ENCODE measurements around the gene MDN1. TPM values are rescaled to one million over a fixed set of nuclear protein-coding genes. Genes with fewer than 3 reads are reported as not detected.

MDN1 gene
- total and polyA plus RNA-seq, 8 donors, result 24.6 to 42.2 (median 39.7) TPM

DNA sequence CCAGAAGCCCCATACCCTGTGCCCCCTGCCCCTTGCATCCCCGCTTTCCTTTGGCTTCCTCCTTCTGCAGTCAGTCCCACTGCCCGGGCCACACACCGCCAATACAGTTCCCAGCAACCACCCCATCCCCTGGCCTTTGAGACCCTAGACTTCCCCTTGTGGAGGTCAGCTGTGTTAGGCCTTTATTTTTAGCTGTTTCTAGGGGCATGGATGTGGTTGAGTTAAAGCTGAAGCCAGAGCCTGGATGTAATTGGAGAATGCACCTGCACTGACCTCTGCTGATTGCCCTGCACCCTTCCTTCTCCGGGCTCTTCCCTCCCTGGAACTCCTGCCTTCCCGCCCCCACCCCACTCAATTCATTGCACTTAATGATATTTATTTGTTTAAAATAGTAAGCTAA lies 214.9 kb downstream of the MDN1 start:
- no peak overlapping the region for H3K4me3 ChIP-seq
- intact Hi-C loops (cut with DNase I), result loop anchor here in 1 of 2 donors (10.0 kb wide), 1 partner anchor 170 kb away; the partner anchor contains the start of gene ANKRD6
- no peaks in the 10 kb centered on the region for H3K36me3 ChIP-seq
- no peaks in the 10 kb centered on the region for H3K4me1 ChIP-seq
- TF ChIP-seq, protein P1, sequence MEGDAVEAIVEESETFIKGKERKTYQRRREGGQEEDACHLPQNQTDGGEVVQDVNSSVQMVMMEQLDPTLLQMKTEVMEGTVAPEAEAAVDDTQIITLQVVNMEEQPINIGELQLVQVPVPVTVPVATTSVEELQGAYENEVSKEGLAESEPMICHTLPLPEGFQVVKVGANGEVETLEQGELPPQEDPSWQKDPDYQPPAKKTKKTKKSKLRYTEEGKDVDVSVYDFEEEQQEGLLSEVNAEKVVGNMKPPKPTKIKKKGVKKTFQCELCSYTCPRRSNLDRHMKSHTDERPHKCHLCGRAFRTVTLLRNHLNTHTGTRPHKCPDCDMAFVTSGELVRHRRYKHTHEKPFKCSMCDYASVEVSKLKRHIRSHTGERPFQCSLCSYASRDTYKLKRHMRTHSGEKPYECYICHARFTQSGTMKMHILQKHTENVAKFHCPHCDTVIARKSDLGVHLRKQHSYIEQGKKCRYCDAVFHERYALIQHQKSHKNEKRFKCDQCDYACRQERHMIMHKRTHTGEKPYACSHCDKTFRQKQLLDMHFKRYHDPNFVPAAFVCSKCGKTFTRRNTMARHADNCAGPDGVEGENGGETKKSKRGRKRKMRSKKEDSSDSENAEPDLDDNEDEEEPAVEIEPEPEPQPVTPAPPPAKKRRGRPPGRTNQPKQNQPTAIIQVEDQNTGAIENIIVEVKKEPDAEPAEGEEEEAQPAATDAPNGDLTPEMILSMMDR (IDR thresholded peaks at IDR 0.05), result no peak
- H3K27me3 ChIP-seq, result no peaks in the 10 kb centered on the region
- DNase-seq (no peak), ATAC-seq (no peak)
- H3K9me3 ChIP-seq, result no peaks in the 10 kb centered on the region
- H3K27ac ChIP-seq, result no peak overlapping the region

DNA sequence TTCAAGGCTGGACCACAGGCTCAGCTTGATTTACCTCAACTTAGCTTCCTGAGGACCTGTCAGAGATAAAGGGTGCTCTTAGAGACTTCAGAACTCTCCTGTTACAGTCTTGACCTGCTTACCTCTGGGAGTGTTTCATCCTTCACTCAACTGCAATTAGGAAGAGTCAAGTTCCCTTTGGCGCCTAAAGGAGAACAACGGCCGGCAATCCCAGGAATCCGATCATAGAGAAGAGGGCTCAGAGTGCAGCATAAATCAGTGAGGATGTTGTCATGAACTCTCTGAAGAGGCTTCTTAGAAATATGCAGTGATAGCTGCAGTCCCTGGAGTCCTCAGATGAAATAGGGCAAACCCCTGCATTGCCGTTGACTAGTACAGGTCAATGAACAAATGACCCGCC lies 217.4 kb downstream of the MDN1 start:
- Histone ChIP-seq H3K4me3 (no peak overlapping the region), H3K9me3 (no peaks in the 10 kb centered on the region), H3K36me3 (no peaks in the 10 kb centered on the region), H3K27me3 (no peaks in the 10 kb centered on the region), H3K4me1 (no peaks in the 10 kb centered on the region), H3K27ac (no peak overlapping the region)
- no peak for DNase-seq
- intact Hi-C loops (cut with DNase I), result loop anchor here in 1 of 2 donors (10.0 kb wide), 1 partner anchor 167 kb away; the partner anchor contains the start of gene ANKRD6
- TF ChIP-seq, protein P1 (IDR thresholded peaks at IDR 0.05), result no peak
- ATAC-seq, result no peak

DNA sequence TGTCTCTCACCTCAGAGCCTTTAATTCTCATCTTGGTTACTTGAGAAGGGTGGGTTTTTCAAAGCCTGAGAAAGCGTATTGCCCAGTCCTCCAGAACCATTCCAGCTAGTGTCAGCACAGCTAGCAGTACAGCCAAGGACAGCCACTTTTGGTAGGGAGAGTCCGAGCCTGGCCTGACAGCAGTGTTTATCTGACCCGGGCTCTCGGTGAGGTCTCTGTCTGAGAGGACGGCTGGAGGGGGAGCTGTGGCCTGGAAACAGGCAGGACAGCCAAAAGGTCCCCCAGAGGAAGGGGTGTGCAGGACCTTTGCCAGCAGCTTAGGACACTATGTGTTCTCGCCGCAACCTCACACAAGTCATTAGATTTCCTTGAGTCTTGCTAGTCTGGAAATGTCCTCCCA lies 219.9 kb downstream of the MDN1 start:
- TF ChIP-seq, protein P1 (IDR thresholded peaks at IDR 0.05), result no peak
- no peak for DNase-seq
- H3K9me3 ChIP-seq, result no peaks in the 10 kb centered on the region
- H3K4me3 ChIP-seq, result no peak overlapping the region
- intact Hi-C loops (cut with DNase I), result loop anchor here (5.0 to 10.0 kb wide), 2 partner anchors 165 to 167 kb away; partner anchors contain the start of gene ANKRD6 (in 2 of the 2)
- H3K4me1 ChIP-seq, result no peaks in the 10 kb centered on the region
- H3K27ac ChIP-seq, result no peak overlapping the region
- ATAC-seq, result no peak
- H3K36me3 ChIP-seq, result no peaks in the 10 kb centered on the region
- no peaks in the 10 kb centered on the region for H3K27me3 ChIP-seq

DNA sequence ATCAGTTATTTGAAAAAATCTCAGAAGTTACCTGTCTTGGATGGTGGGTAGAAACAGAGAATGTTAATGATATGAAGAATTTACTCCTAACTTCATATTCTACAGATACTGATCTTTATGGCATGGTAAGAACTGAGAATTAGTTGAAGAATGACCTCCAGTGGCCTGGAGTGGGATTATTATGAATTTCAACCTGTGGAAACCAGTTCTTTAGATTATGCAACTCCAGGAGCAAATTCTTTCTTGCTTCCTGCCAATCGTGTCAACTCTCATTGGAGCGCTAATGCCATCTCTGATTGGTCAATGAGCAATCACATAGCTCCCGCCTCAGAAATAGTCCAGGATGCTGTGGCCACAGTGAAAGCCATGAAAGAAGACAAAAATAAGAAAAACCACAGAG lies 221.6 kb downstream of the MDN1 start:
- TF ChIP-seq, protein P1 (IDR thresholded peaks at IDR 0.05), result no peak
- no peaks in the 10 kb centered on the region for H3K4me1 ChIP-seq
- intact Hi-C loops (cut with DNase I), result loop anchor here in 1 of 2 donors (5.0 kb wide), 1 partner anchor 166 kb away; the partner anchor contains the start of gene ANKRD6
- H3K4me3 ChIP-seq, result no peak overlapping the region
- peak in 2 of 4 donors; percentile 15 to 28 for DNase-seq
- peak; percentile 92 for ATAC-seq
- H3K27me3 ChIP-seq, result no peaks in the 10 kb centered on the region
- no peak overlapping the region for H3K27ac ChIP-seq
- no peaks in the 10 kb centered on the region for H3K9me3 ChIP-seq
- H3K36me3 ChIP-seq, result no peaks in the 10 kb centered on the region

DNA sequence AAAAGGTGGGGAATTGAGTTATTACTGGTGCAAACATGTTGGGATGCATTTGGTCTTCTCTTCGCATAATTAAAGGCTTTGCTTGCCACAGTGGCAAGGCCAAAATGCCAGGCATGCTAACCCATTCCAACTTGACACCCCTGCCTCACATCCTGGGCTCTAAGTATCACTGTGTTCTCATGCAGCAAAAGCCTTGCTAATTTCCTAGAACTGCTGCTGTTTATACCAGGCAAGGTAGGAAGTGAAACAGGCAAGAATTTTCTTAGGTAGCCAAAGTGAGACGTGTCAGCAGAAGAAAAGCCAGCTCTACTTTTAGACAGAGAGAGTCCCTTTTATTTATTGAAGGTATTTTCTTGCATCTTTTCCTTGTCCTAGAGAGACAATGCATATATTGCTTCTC lies 222.2 kb downstream of the MDN1 start:
- H3K4me3 ChIP-seq, result no peak overlapping the region
- intact Hi-C loops (cut with DNase I), result loop anchor here in 1 of 2 donors (5.0 kb wide), 1 partner anchor 165 kb away; the partner anchor contains the start of gene ANKRD6
- DNase-seq, result no peak
- ATAC-seq, result no peak
- no peaks in the 10 kb centered on the region for H3K9me3 ChIP-seq
- H3K27ac ChIP-seq, result no peak overlapping the region
- H3K27me3 ChIP-seq, result no peaks in the 10 kb centered on the region
- H3K4me1 ChIP-seq, result no peaks in the 10 kb centered on the region
- H3K36me3 ChIP-seq, result no peaks in the 10 kb centered on the region
- TF ChIP-seq, protein P1 (IDR thresholded peaks at IDR 0.05), result no peak
